Mesenchymal stem cell (in vitro differentiated cells and primary cell): Measurements from ENCODE around the gene SFXN4.
A peak's percentile ranks its signal among the peaks of the same experiment; 100 is the strongest.

Experiments used
- DNase-seq: peaks from one replicate; pipeline ENCODE4 v3.0.0-alpha.2; 2013
- H2AFZ ChIP-seq: one replicate; pipeline ENCODE4 v1.6.1; 2013; ENCODE audit warnings: low read depth, mild to moderate bottlenecking, control low read depth, inconsistent platforms, low read length, moderate library complexity
- H2AK5ac ChIP-seq: 2 replicates; pipeline ENCODE4 v1.6.1; 2013; ENCODE audit warnings: low read length, moderate library complexity, mild to moderate bottlenecking, inconsistent platforms; ENCODE audit not compliant: severe bottlenecking
- H2BK120ac ChIP-seq: one replicate; pipeline ENCODE4 v1.6.1; 2013; ENCODE audit warnings: low read depth, mild to moderate bottlenecking, inconsistent platforms, low read length, moderate library complexity
- H2BK12ac ChIP-seq, 2 experiments: one replicate each; pipeline ENCODE4 v1.6.1; 2013; ENCODE audit warnings: inconsistent platforms in 2 of 2, low read length in 2 of 2, mild to moderate bottlenecking in 2 of 2, moderate library complexity in 2 of 2, control low read depth in 1 of 2
- H2BK15ac ChIP-seq: one replicate; pipeline ENCODE4 v1.6.1; 2013; ENCODE audit warnings: mild to moderate bottlenecking, low read depth, inconsistent platforms; ENCODE audit not compliant: poor library complexity, severe bottlenecking
- H2BK5ac ChIP-seq: 2 replicates; pipeline ENCODE4 v1.6.1; 2013; ENCODE audit warnings: low read depth, mild to moderate bottlenecking, low read length, control low read depth, inconsistent platforms; ENCODE audit not compliant: poor library complexity, severe bottlenecking
- H3K14ac ChIP-seq, 2 experiments: one replicate each; pipeline ENCODE4 v1.6.1; 2013; ENCODE audit warnings: inconsistent platforms in 2 of 2, low read length in 2 of 2, control low read depth in 1 of 2, mild to moderate bottlenecking in 1 of 2, moderate library complexity in 1 of 2
- H3K18ac ChIP-seq, 2 experiments: one replicate each; pipeline ENCODE4 v1.6.1; 2013; ENCODE audit warnings: inconsistent platforms in 2 of 2, low read length in 2 of 2, control low read depth in 1 of 2, low read depth in 1 of 2, mild to moderate bottlenecking in 1 of 2
- H3K23ac ChIP-seq, 2 experiments: one replicate each; pipeline ENCODE4 v1.6.1; 2013; ENCODE audit warnings: inconsistent platforms in 2 of 2, low read length in 2 of 2, mild to moderate bottlenecking in 2 of 2, moderate library complexity in 2 of 2, control low read depth in 1 of 2
- H3K27ac ChIP-seq: 2 replicates; pipeline ENCODE4 v1.5.1; 2013; ENCODE audit warnings: mild to moderate bottlenecking, moderate library complexity, low read length, control low read depth, inconsistent platforms; ENCODE audit not compliant: poor library complexity, severe bottlenecking
- H3K27me3 ChIP-seq, 2 experiments: 2 replicates each; pipeline versions ENCODE4 v1.6.1 to v1.7.0; 2013; ENCODE audit warnings: low read length in 2 of 2, mild to moderate bottlenecking in 2 of 2, moderate library complexity in 2 of 2, control low read depth in 1 of 2, inconsistent platforms in 1 of 2; ENCODE audit not compliant: control insufficient read depth in 1 of 2, insufficient read depth in 1 of 2
- H3K36me3 ChIP-seq, 2 experiments: 2 replicates each; pipeline versions ENCODE4 v1.6.1 to v1.7.0; 2013; ENCODE audit warnings: low read length in 2 of 2, control low read depth in 1 of 2, inconsistent platforms in 1 of 2, low read depth in 1 of 2, mild to moderate bottlenecking in 1 of 2; ENCODE audit not compliant: insufficient read depth in 2 of 2, control insufficient read depth in 1 of 2
- H3K4ac ChIP-seq, 2 experiments: one replicate each; pipeline ENCODE4 v1.6.1; 2013; ENCODE audit warnings: inconsistent platforms in 2 of 2, low read length in 2 of 2, mild to moderate bottlenecking in 2 of 2, moderate library complexity in 2 of 2, control low read depth in 1 of 2, low read depth in 1 of 2
- H3K4me1 ChIP-seq: 2 replicates; pipeline ENCODE4 v1.6.1; 2013; ENCODE audit warnings: low read depth, low read length, control low read depth; ENCODE audit not compliant: control insufficient read depth, insufficient read depth
- H3K4me2 ChIP-seq: 2 replicates; pipeline ENCODE4 v1.6.1; 2013; ENCODE audit warnings: low read length, mild to moderate bottlenecking, inconsistent platforms; ENCODE audit not compliant: poor library complexity, severe bottlenecking
- H3K4me3 ChIP-seq, 2 experiments: 2 replicates each; pipeline versions ENCODE4 v1.5.1 to v1.7.0; 2013; ENCODE audit warnings: low read length in 2 of 2, mild to moderate bottlenecking in 2 of 2, control low read depth in 1 of 2, low read depth in 1 of 2; ENCODE audit not compliant: insufficient read depth in 1 of 2
- H3K79me1 ChIP-seq: replicated peaks from 2 replicates; pipeline ENCODE4 v1.6.1; 2013; ENCODE audit warnings: mild to moderate bottlenecking, control low read depth, low read length, inconsistent platforms; ENCODE audit not compliant: poor library complexity, severe bottlenecking
- H3K9ac ChIP-seq: 2 replicates; pipeline ENCODE4 v1.7.0; 2013; ENCODE audit warnings: mild to moderate bottlenecking, low read length, moderate library complexity
- H3K9me3 ChIP-seq: 2 replicates; pipeline ENCODE4 v1.7.0; 2013; ENCODE audit warnings: mild to moderate bottlenecking, low read length; ENCODE audit not compliant: control insufficient read depth
- H4K8ac ChIP-seq: one replicate; pipeline ENCODE4 v1.6.1; 2013; ENCODE audit warnings: inconsistent platforms, mild to moderate bottlenecking, low read length, moderate library complexity
- H4K91ac ChIP-seq: one replicate; pipeline ENCODE4 v1.6.1; 2013; ENCODE audit warnings: mild to moderate bottlenecking, low read length, inconsistent platforms
- WGBS: methylation state at CpG from one replicate; pipeline ENCODE4 v1.1.7; 2013; ENCODE audit warnings: mixed read lengths; 5-methylcytosine and 5-hydroxymethylcytosine counted together

SFXN4 gene

DNA sequence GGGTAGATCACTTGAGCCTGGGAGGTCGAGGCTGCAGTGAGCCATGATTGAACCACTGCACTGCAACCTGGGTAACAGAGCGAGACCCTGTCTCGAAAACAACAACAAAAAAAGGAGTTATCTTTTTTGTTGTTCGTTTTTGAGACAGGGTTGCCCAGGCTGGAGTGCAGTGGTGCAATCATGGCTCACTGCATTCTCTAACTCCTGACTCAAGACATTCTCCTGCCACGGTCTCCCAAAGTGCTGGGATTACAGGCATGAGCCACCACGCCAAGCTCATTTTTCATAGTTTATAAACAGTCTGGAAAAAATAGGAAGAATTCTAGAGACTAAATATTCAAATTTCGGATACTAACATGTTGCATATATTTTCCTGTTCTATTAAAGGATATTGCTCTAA lies 29.4 kb downstream of the SFXN4 start:
- H2BK5ac ChIP-seq = no peak overlapping the region
- H3K23ac ChIP-seq = no peak overlapping the region
- no peaks in the 10 kb centered on the region for H3K27me3 ChIP-seq
- H3K9ac ChIP-seq = no peak overlapping the region
- no peak overlapping the region for H3K18ac ChIP-seq
- H4K91ac ChIP-seq = no peak overlapping the region
- H3K4me3 ChIP-seq = no peak overlapping the region
- peaks cover 8% of the 10 kb centered on the region for H3K79me1 ChIP-seq
- H2AFZ ChIP-seq = no peak overlapping the region
- no peak overlapping the region for H4K8ac ChIP-seq
- no peak overlapping the region for H2BK12ac ChIP-seq
- H2BK120ac ChIP-seq = no peak overlapping the region
- no peaks in the 10 kb centered on the region for H3K9me3 ChIP-seq
- H2BK15ac ChIP-seq = no peak overlapping the region
- H3K4me2 ChIP-seq = no peak overlapping the region
- H3K4ac ChIP-seq = no peak overlapping the region
- no peak overlapping the region for H2AK5ac ChIP-seq
- H3K14ac ChIP-seq = no peak overlapping the region
- peaks cover 45 to 49% of the 10 kb centered on the region in 2 experiments for H3K36me3 ChIP-seq
- WGBS = 79% methylated on average over 5 of the region's 7 CpGs
- DNase-seq = no peak
- H3K27ac ChIP-seq = no peak overlapping the region
- H3K4me1 ChIP-seq = no peaks in the 10 kb centered on the region

DNA sequence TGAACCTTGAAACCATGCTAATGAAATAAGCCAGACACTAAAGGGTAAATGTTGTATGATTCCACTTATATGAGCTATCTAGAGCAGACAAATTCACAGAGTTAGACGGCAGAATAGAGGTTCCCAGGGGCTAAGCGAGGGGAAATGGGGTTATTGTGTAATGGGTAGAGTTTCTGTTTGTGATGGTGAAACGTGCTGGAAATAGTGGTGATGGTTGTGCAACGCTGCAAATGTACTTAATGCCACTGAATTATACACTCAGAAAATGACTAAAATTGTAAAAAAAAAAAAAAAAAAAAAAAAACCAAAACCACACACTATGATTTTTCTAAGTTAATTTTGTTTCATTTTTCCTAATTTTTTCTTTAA lies 30.0 kb downstream of the SFXN4 start:
- H3K4me1 ChIP-seq = peaks cover 3% of the 10 kb centered on the region
- no peak overlapping the region for H4K8ac ChIP-seq
- no peak overlapping the region for H4K91ac ChIP-seq
- peaks cover 43 to 50% of the 10 kb centered on the region in 2 experiments for H3K36me3 ChIP-seq
- no peak overlapping the region for H3K14ac ChIP-seq
- WGBS = 72% methylated on average over 2 of the region's 4 CpGs
- H2BK12ac ChIP-seq = no peak overlapping the region
- no peak overlapping the region for H2BK5ac ChIP-seq
- no peak overlapping the region for H2BK15ac ChIP-seq
- H3K27me3 ChIP-seq = no peaks in the 10 kb centered on the region
- no peak overlapping the region for H3K18ac ChIP-seq
- peak; percentile 79 for DNase-seq
- H3K27ac ChIP-seq = no peak overlapping the region
- H3K9ac ChIP-seq = peak overlapping the region; percentile 37
- H3K23ac ChIP-seq = no peak overlapping the region
- H2AK5ac ChIP-seq = peak overlapping the region; percentile 46
- no peak overlapping the region for H2AFZ ChIP-seq
- no peak overlapping the region for H3K4ac ChIP-seq
- no peak overlapping the region for H2BK120ac ChIP-seq
- H3K4me2 ChIP-seq = no peak overlapping the region
- H3K9me3 ChIP-seq = no peaks in the 10 kb centered on the region
- H3K4me3 ChIP-seq = peak overlapping the region in 1 of 2 experiments; percentile 1
- peaks cover 8% of the 10 kb centered on the region for H3K79me1 ChIP-seq

DNA sequence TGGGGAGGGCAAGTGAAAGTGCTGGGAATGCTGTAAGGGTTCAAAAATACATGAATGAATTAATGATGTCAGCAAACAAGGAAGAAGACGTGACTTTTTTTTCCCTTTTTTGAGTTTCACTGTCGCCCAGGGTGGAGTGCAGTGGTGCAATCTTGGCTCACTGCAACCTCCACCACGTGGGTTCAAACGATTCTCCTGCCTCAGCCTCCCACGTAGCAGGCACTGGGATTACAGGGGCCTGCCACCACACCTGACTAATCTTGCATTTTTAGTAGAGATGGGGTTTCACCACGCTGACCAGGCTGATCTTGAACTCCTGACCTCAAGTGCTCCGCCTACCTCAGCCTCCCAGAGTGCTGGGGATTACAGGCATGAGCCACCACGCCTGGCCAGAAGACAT lies 31.6 kb downstream of the SFXN4 start:
- no peak for DNase-seq
- Histone ChIP-seq H2BK12ac (no peak overlapping the region), H3K4me1 (peaks cover 5% of the 10 kb centered on the region), H2AK5ac (no peak overlapping the region), H2BK5ac (no peak overlapping the region), H4K91ac (no peak overlapping the region), H3K9me3 (no peaks in the 10 kb centered on the region), H4K8ac (no peak overlapping the region), H3K9ac (no peak overlapping the region), H3K36me3 (peaks cover 37 to 62% of the 10 kb centered on the region in 2 experiments), H2AFZ (no peak overlapping the region), H3K27ac (no peak overlapping the region), H3K27me3 (no peaks in the 10 kb centered on the region), H2BK120ac (no peak overlapping the region), H3K4ac (no peak overlapping the region), H2BK15ac (no peak overlapping the region), H3K14ac (no peak overlapping the region), H3K23ac (no peak overlapping the region), H3K4me2 (no peak overlapping the region), H3K4me3 (no peak overlapping the region), H3K18ac (no peak overlapping the region), H3K79me1 (peaks cover 8% of the 10 kb centered on the region)
- WGBS = 95% methylated on average over 8 of the region's 8 CpGs

DNA sequence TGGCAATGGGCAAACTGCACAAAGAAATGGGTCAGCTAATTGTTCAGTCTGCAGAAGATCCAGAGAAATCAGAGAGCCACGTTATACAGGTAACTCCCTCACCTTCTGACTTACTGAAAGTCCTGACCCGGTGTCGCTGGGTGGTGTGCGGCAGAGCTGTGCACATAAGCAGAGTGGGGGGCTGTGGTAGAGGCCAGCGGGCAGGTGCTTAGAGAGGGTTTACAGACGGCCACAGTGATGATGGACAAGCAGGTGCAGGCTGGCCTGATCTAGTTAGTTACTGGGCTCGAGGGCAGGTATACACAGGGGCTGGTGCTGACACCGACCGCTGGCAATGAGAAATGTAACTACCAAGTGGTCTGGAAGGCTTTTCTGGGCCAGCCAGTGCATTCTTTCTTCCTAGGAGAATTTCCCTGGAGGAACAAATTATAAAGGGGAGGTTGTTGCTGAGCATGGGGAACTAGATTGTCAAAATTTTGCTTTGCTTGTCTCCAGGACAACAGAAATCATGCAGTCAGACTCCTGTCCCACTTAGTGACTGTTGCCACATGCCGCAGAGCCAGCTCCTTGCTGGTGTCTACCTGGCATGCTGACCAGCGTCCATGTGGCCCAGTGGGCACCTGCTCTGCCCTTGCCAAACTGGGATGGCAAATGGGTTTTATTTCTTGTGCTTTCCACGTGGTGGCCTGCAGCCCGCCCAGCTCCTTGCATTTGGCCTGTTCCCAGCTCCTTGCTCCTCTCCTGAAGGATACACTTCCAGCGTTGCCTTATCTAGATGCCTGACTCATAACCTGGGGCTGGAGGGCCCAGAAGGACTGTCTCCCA lies 32.8 kb downstream of the SFXN4 start:
- H2BK5ac ChIP-seq = no peak overlapping the region
- no peaks in the 10 kb centered on the region for H3K9me3 ChIP-seq
- H3K14ac ChIP-seq = no peak overlapping the region
- WGBS = 95% methylated on average over 14 of the region's 14 CpGs
- no peak overlapping the region for H3K4me3 ChIP-seq
- H3K4ac ChIP-seq = no peak overlapping the region
- H2AK5ac ChIP-seq = no peak overlapping the region
- H3K18ac ChIP-seq = no peak overlapping the region
- H4K8ac ChIP-seq = no peak overlapping the region
- no peak overlapping the region for H4K91ac ChIP-seq
- H2BK12ac ChIP-seq = no peak overlapping the region
- no peak overlapping the region for H2BK120ac ChIP-seq
- H3K4me1 ChIP-seq = peaks cover 5% of the 10 kb centered on the region
- H3K27me3 ChIP-seq = no peaks in the 10 kb centered on the region
- no peak overlapping the region for H2BK15ac ChIP-seq
- peaks cover 8% of the 10 kb centered on the region for H3K79me1 ChIP-seq
- DNase-seq = no peak
- no peak overlapping the region for H3K23ac ChIP-seq
- no peak overlapping the region for H3K4me2 ChIP-seq
- H3K27ac ChIP-seq = no peak overlapping the region
- no peak overlapping the region for H3K9ac ChIP-seq
- H3K36me3 ChIP-seq = peaks cover 40 to 67% of the 10 kb centered on the region in 2 experiments
- H2AFZ ChIP-seq = no peak overlapping the region
